ENCODE data around the gene ATP1B2. TPM values are rescaled to one million over a fixed set of nuclear protein-coding genes. Genes with fewer than 3 reads are reported as not detected.

ATP1B2 gene
- total and polyA plus RNA-seq, 9 of the 15 experiments (the other 6 are each of a cell fraction or from before 2014, with no cell fraction given), result 0.23 to 6.0 (median 0.99) TPM

DNA sequence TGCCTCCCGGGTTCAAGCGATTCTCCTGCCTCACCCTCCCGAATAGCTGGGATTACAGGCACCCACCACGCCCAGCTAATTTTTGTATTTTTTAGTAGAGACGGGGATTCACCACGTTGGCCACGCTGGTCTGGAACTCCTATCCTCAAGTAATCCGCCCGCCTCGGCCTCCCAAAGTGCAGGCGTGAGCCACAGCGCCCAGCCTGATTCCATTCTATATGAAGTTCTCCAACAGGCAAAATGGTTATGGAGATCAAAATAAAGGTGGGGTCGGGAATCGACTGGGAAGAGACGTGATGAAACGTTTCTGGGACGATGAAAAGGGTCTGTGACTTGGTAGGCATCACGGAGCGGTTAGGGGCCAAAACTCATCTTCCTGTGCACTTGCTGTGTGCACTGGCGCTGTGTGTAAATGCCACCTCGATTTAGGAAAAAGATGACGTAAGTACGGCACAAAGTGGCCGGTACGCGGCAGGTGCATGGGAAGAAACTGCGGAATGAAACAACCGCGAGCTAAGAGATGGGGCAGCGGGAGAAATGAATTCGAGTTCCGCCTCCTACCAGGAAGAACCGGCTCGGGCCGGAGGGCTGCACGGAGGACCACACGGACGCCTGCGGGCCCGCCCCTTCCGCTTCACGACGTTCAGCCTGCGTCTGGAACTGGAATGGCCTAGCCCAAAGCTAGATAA lies 35.0 kb downstream of the ATP1B2 start (continued):
- peak; percentile 13; the same call in 1 of the 2 replicates for TF ChIP-seq SMARCE1 (IDR thresholded peaks at IDR 0.05)

DNA sequence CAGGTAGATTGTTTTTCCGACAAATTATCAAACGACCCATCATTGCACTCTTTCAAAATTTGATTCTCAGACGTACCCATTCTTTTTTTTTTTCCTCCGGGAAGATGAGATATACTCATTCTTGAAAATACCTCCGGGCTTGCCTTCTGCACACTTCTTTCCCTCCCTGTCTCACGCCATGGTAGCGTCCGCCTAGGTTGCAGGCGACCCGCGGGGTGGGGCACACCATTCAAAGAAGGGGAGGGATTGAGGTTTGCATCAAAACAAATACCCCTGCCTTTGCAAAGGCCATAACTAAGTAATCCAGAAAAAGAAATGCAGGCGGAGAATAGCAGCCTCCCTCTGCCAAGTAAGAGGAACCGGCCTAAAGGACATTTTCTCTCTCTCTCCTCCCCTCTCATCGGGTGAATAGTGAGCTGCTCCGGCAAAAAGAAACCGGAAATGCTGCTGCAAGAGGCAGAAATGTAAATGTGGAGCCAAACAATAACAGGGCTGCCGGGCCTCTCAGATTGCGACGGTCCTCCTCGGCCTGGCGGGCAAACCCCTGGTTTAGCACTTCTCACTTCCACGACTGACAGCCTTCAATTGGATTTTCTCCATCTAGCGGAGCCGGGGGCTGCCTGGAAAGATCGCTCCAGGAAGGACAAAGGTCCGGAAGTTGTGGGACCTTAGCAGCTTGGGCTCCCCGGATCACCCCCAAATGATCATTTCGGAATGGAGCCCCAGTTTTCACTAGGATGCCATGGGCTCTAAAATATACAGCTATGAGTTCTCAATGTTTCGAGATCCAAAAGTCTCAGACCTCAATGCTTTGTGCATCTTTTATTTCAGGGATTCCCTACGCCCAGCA lies 35.7 kb downstream of the ATP1B2 start:
- Histone ChIP-seq H3K4me1 (replicated peaks in 1 of 2; ENCODE audit: control insufficient read depth in 2 of 2, insufficient read depth in 2 of 2, low read length in 2 of 2) (peaks cover 6 to 21% of the 10 kb centered on the region in 2 experiments; a peak in 3 of 5 replicates), H3K36me3 (ENCODE audit: control insufficient read depth, insufficient read depth, low read length) (peaks cover 27% of the 10 kb centered on the region), H3K4me2 (ENCODE audit: insufficient read depth, low read length) (peak overlapping the region; percentile 99), H3K9me3 (replicated peaks; ENCODE audit: control insufficient read depth, insufficient read depth, low read depth, low read length) (no peaks in the 10 kb centered on the region), H2AFZ (ENCODE audit: low read depth, low read length) (no peak overlapping the region; the same call in 1 of the 2 replicates), H3K27me3 (ENCODE audit: control insufficient read depth in 2 of 2, insufficient read depth in 2 of 2, low read length in 2 of 2) (no peaks in the 10 kb centered on the region), H4K20me1 (replicated peaks; ENCODE audit: control insufficient read depth, insufficient read depth, low read length) (no peaks in the 10 kb centered on the region), H3K9ac (ENCODE audit: insufficient read depth in 1 of 2, low read depth in 2 of 2, low read length in 2 of 2) (peak overlapping the region; percentile 95 to 96), H3K27ac (ENCODE audit: extremely low read depth, low read depth, low read length) (peak overlapping the region; percentile 99), H3K4me3 (peak overlapping the region; percentile 78), H3K9me1 (ENCODE audit: control insufficient read depth, insufficient read depth, low read length) (no peaks in the 10 kb centered on the region), H3K79me2 (ENCODE audit: control insufficient read depth, insufficient read depth, low read length) (peaks cover 66% of the 10 kb centered on the region)
- intact Hi-C loops (cut with micrococcal nuclease), result loop anchor here (5.0 kb wide), 1 partner anchor 99 kb away; no protein-coding TSS in a partner anchor
- WGBS (ENCODE audit: insufficient coverage, low coverage, missing lambda C conversion rate), result 0% methylated on average over 24 of the region's 30 CpGs
- CTCF ChIA-PET (ENCODE audit: low intra/inter-chr PET ratio), result interaction anchor here (1.1 to 2.7 kb wide), 3 partner anchors 52 to 100 kb away, joined by 3 to 18 read pairs (median 3); no protein-coding TSS in a partner anchor
- peak; percentile 43 to 85 (median 62) for DNase-seq (ENCODE audit: extremely low read depth in 1 of 4, low spot score in 3 of 4)
- in situ Hi-C loops (cut with MboI), result loop anchor here (5.0 kb wide), 1 partner anchor 54 kb away; the partner anchor contains the start of gene SHBG
- POLR2A ChIA-PET, result interaction anchor here (0.6 to 7.3 kb wide), 50 partner anchors 9 to 570 kb away, joined by 3 to 67 read pairs (median 5); partner anchors contain the start of genes ATP1B2, CD68, DNAH2 and EFNB3
- TSS peak; percentile 79 for BruUV-seq (replicated peaks)
- FAIRE-seq, result peak; percentile 37
- peak; percentile 54 for ATAC-seq
- TF ChIP-seq, protein P1, sequence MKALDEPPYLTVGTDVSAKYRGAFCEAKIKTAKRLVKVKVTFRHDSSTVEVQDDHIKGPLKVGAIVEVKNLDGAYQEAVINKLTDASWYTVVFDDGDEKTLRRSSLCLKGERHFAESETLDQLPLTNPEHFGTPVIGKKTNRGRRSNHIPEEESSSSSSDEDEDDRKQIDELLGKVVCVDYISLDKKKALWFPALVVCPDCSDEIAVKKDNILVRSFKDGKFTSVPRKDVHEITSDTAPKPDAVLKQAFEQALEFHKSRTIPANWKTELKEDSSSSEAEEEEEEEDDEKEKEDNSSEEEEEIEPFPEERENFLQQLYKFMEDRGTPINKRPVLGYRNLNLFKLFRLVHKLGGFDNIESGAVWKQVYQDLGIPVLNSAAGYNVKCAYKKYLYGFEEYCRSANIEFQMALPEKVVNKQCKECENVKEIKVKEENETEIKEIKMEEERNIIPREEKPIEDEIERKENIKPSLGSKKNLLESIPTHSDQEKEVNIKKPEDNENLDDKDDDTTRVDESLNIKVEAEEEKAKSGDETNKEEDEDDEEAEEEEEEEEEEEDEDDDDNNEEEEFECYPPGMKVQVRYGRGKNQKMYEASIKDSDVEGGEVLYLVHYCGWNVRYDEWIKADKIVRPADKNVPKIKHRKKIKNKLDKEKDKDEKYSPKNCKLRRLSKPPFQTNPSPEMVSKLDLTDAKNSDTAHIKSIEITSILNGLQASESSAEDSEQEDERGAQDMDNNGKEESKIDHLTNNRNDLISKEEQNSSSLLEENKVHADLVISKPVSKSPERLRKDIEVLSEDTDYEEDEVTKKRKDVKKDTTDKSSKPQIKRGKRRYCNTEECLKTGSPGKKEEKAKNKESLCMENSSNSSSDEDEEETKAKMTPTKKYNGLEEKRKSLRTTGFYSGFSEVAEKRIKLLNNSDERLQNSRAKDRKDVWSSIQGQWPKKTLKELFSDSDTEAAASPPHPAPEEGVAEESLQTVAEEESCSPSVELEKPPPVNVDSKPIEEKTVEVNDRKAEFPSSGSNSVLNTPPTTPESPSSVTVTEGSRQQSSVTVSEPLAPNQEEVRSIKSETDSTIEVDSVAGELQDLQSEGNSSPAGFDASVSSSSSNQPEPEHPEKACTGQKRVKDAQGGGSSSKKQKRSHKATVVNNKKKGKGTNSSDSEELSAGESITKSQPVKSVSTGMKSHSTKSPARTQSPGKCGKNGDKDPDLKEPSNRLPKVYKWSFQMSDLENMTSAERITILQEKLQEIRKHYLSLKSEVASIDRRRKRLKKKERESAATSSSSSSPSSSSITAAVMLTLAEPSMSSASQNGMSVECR (CRISPR knock-in tag; IDR thresholded peaks at IDR 0.05), result peak; percentile 18
- TF ChIP-seq, protein P2, sequence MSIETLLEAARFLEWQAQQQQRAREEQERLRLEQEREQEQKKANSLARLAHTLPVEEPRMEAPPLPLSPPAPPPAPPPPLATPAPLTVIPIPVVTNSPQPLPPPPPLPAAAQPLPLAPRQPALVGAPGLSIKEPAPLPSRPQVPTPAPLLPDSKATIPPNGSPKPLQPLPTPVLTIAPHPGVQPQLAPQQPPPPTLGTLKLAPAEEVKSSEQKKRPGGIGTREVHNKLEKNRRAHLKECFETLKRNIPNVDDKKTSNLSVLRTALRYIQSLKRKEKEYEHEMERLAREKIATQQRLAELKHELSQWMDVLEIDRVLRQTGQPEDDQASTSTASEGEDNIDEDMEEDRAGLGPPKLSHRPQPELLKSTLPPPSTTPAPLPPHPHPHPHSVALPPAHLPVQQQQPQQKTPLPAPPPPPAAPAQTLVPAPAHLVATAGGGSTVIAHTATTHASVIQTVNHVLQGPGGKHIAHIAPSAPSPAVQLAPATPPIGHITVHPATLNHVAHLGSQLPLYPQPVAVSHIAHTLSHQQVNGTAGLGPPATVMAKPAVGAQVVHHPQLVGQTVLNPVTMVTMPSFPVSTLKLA (conservative IDR thresholded peaks at IDR 0.05), result peak; percentile 51 to 80
- TF ChIP-seq ESRRB (CRISPR knock-in tag; IDR thresholded peaks at IDR 0.05; ENCODE audit: borderline replicate concordance) (no peak), ZEB2 (IDR thresholded peaks at IDR 0.05) (0 out of 2 replicates have a peak, but pooled peaks have one; percentile 51), EP300 (IDR thresholded peaks at IDR 0.05; ENCODE audit: low read length) (no peak), ASH1L (IDR thresholded peaks at IDR 0.05; ENCODE audit: borderline replicate concordance, low read depth, partially characterized antibody) (peak; percentile 90), HNRNPLL (IDR thresholded peaks at IDR 0.05; ENCODE audit: low read depth, low read length, poor library complexity, severe bottlenecking) (peak; percentile 8)
- TF ChIP-seq, protein P3, sequence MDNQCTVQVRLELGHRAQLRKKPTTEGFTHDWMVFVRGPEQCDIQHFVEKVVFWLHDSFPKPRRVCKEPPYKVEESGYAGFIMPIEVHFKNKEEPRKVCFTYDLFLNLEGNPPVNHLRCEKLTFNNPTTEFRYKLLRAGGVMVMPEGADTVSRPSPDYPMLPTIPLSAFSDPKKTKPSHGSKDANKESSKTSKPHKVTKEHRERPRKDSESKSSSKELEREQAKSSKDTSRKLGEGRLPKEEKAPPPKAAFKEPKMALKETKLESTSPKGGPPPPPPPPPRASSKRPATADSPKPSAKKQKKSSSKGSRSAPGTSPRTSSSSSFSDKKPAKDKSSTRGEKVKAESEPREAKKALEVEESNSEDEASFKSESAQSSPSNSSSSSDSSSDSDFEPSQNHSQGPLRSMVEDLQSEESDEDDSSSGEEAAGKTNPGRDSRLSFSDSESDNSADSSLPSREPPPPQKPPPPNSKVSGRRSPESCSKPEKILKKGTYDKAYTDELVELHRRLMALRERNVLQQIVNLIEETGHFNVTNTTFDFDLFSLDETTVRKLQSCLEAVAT (IDR thresholded peaks at IDR 0.05), result peak in 1 of 2 experiments; percentile 39; a peak in 2 of 4 replicates
